ENCODE data around the gene RNF113B.

RNF113B gene

GRCh38 chr13:98173431-98174152 is 3.5 kb downstream of the RNF113B start:
- no peak for DNase-seq

GRCh38 chr13:98172590-98173422 is 4.3 kb downstream of the RNF113B start:
- no peak for DNase-seq

GRCh38 chr13:98171900-98172589 is 5.0 kb downstream of the RNF113B start:
- no peak for DNase-seq

- DNase-seq: no peak
Measured at GRCh38 chr13:98169331-98169730, 7.7 kb downstream of the RNF113B start.

GRCh38 chr13:98162935-98163334 is 14.1 kb downstream of the RNF113B start:
- no peak for DNase-seq

GRCh38 chr13:98158172-98158899 is 18.7 kb downstream of the RNF113B start:
- no peak for DNase-seq

GRCh38 chr13:98157609-98158008 is 19.5 kb downstream of the RNF113B start:
- no peak for DNase-seq

- no peak for DNase-seq
Measured at GRCh38 chr13:98157188-98157587, 19.9 kb downstream of the RNF113B start.

- DNase-seq: no peak
Measured at GRCh38 chr13:98156259-98156658, 20.8 kb downstream of the RNF113B start.

- DNase-seq: no peak
Measured at GRCh38 chr13:98155475-98156109, 21.5 kb downstream of the RNF113B start.

- DNase-seq: no peak
Measured at GRCh38 chr13:98150832-98151479, 26.1 kb downstream of the RNF113B start.

- DNase-seq: no peak
Measured at GRCh38 chr13:98147521-98147920, 29.5 kb downstream of the RNF113B start.

GRCh38 chr13:98144801-98145350 is 32.2 kb downstream of the RNF113B start:
- no peak for DNase-seq

- no peak for DNase-seq
Measured at GRCh38 chr13:98144027-98144741, 32.9 kb downstream of the RNF113B start.

- DNase-seq: no peak
Measured at GRCh38 chr13:98143601-98144026, 33.5 kb downstream of the RNF113B start.

- DNase-seq: no peak
Measured at GRCh38 chr13:98143157-98143553, 33.9 kb downstream of the RNF113B start.

GRCh38 chr13:98142380-98143156 is 34.5 kb downstream of the RNF113B start, which contains the start of gene FARP1:
Gene FARP1 (plus strand): TSS chr13:98143094. CDS start chr13:98213243, 70,149 bp downstream.
- peak; percentile 27 for DNase-seq

GRCh38 chr13:98141509-98142379 is 35.3 kb downstream of the RNF113B start:
- DNase-seq: no peak

- no peak for DNase-seq
Measured at GRCh38 chr13:98141091-98141490, 36.0 kb downstream of the RNF113B start.
